Ectodermal cell (in vitro differentiated cells): ENCODE results near the gene COTL1.
"Not testable (repeated sequence)": the region's sequence is repeated elsewhere in the genome, so short reads cannot be mapped to it uniquely, and the experiment has no call there.

ENCODE experiments used
- H3K27ac ChIP-seq: 2 replicates; pipeline ENCODE4 v1.7.0; 2013; ENCODE audit warnings: mild to moderate bottlenecking, low read depth, low read length; ENCODE audit not compliant: insufficient read depth, poor library complexity, severe bottlenecking
- H3K27me3 ChIP-seq: 2 replicates; pipeline ENCODE4 v1.7.0; 2013; ENCODE audit warnings: mild to moderate bottlenecking, low read length; ENCODE audit not compliant: insufficient read depth, control insufficient read depth, poor library complexity, severe bottlenecking
- H3K36me3 ChIP-seq: one replicate; pipeline ENCODE4 v1.7.0; 2013; ENCODE audit warnings: low read length; ENCODE audit not compliant: control insufficient read depth, insufficient read depth
- H3K4me1 ChIP-seq: one replicate; pipeline ENCODE4 v1.7.0; 2013; ENCODE audit warnings: low read length; ENCODE audit not compliant: control insufficient read depth, insufficient read depth
- H3K4me3 ChIP-seq: 2 replicates; pipeline ENCODE4 v1.7.0; 2013; ENCODE audit warnings: low read depth, low read length, control low read depth; ENCODE audit not compliant: insufficient read depth
- H3K9me3 ChIP-seq: 2 replicates; pipeline ENCODE4 v1.7.0; 2013; ENCODE audit warnings: mild to moderate bottlenecking, low read length, moderate library complexity; ENCODE audit not compliant: control insufficient read depth
- WGBS, 2 experiments: methylation state at CpG; one replicate each; pipeline ENCODE4 v1.1.7; 2013; ENCODE audit warnings: missing lambda C conversion rate in 2 of 2; 5-methylcytosine and 5-hydroxymethylcytosine counted together

Gene COTL1

DNA sequence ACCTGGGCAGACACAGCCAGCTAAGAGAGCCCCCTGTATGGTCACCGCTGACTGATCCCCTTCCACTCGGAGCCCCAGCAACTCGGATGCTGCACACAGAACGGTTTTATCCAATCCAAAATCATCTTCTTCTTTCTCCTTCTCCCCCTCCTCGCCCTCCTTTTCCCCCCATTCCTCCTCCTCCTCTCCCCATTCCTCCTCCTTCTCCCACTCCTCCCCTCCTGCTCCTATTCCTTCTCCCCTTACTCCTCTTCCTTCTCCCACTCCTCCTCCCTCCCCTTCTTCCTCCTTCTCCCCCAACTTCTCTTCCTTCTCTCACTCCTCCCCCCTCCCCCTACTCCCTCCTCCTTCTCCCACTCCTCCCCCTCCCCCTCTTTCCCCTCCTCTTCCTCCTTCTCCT, 83.1 kb downstream of the COTL1 start:
- Histone ChIP-seq H3K9me3 (peaks cover 2% of the 10 kb centered on the region), H3K36me3 (no peaks in the 10 kb centered on the region), H3K4me1 (peaks cover 62% of the 10 kb centered on the region), H3K27ac (peak overlapping the region; percentile 52), H3K4me3 (no peak overlapping the region), H3K27me3 (no peaks in the 10 kb centered on the region)
- WGBS, 2 experiments = 71 to 72% methylated on average over 5 of the region's 5 CpGs

DNA sequence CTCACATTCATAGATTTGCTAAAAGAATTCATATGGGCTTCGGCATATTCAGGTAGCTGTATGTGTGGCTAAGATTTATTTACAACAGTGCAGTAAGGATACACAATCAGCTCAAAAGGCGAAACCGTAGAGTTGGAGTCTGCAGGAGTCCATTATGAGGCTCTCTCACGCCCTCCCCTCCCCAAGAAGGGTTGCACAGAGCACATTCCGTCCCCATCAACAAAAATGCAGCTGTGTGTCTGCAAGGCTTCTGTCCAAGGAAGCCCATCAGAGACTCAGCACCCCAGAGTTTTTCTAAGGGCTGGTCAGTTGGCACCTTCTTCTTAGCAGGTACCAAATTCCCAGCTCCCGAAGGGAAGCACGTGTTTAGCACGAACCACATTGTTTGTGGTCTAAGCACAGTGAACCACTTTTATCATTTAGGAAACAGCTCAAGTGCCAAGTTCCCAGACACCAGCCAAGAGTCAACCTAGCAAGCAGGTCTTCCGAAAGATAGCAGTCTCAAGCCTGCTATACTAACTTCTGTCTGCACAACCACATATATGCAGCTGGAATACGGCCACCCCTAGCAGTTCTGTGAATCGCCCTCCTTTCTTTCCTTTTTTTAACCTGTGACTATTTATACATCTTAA, 84.9 kb downstream of the COTL1 start:
- Histone ChIP-seq H3K36me3 (no peaks in the 10 kb centered on the region), H3K27ac (peak overlapping the region; percentile 84), H3K9me3 (peaks cover 3% of the 10 kb centered on the region), H3K4me3 (no peak overlapping the region), H3K4me1 (peaks cover 59% of the 10 kb centered on the region), H3K27me3 (no peaks in the 10 kb centered on the region)
- 64 to 70% methylated on average over 11 of the region's 11 CpGs for WGBS, 2 experiments

DNA sequence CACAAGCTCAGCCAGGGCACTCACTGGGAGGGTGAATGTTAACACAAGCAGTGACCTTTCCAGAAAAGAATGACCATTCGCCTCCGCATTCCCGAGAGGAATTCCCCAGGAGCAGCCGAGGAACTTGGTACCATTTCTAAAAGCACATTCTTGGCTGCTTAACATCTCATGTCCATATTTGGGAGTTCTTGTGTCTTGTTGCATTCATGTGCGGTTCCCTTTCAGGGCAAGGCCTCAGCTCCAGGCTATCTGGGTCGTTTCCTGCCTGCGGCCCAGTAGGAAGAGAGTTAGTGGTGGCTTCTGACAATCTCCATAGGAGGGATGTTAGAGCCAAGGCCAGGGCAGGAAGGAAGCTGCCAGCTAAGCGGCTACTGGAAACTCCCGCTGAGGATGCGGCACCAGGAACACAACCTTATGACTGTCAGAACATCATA, 85.6 kb downstream of the COTL1 start:
- Histone ChIP-seq H3K27ac (peak overlapping the region; percentile 84), H3K27me3 (no peaks in the 10 kb centered on the region), H3K4me3 (no peak overlapping the region), H3K9me3 (peaks cover 3% of the 10 kb centered on the region), H3K4me1 (peaks cover 52% of the 10 kb centered on the region), H3K36me3 (no peaks in the 10 kb centered on the region)
- 12 to 14% methylated on average over 10 of the region's 10 CpGs for WGBS, 2 experiments

GRCh38 chr16:84531671-84532111, 86.2 kb downstream of the COTL1 start:
- Histone ChIP-seq H3K36me3 (no peaks in the 10 kb centered on the region), H3K4me1 (peaks cover 55% of the 10 kb centered on the region), H3K4me3 (no peak overlapping the region), H3K27me3 (no peaks in the 10 kb centered on the region), H3K27ac (peak overlapping the region; percentile 84), H3K9me3 (peaks cover 3% of the 10 kb centered on the region)
- WGBS, 2 experiments = 60 to 69% methylated on average over 9 of the region's 9 CpGs

- no peaks in the 10 kb centered on the region for H3K27me3 ChIP-seq
- H3K27ac ChIP-seq = no peak overlapping the region
- H3K9me3 ChIP-seq = peaks cover 3% of the 10 kb centered on the region
- 85 to 86% methylated on average over 5 of the region's 5 CpGs for WGBS, 2 experiments
- H3K4me3 ChIP-seq = no peak overlapping the region
- no peaks in the 10 kb centered on the region for H3K36me3 ChIP-seq
- peaks cover 51% of the 10 kb centered on the region for H3K4me1 ChIP-seq
These were observed 87.3 kb downstream of the COTL1 start for GRCh38 chr16:84530590-84530989.

- no peak overlapping the region for H3K27ac ChIP-seq
- H3K9me3 ChIP-seq = peaks cover 3% of the 10 kb centered on the region
- no peaks in the 10 kb centered on the region for H3K36me3 ChIP-seq
- H3K4me1 ChIP-seq = peaks cover 44% of the 10 kb centered on the region
- 94 to 96% methylated on average over 3 of the region's 3 CpGs for WGBS, 2 experiments
- no peaks in the 10 kb centered on the region for H3K27me3 ChIP-seq
- H3K4me3 ChIP-seq = no peak overlapping the region
These were observed 88.3 kb downstream of the COTL1 start for GRCh38 chr16:84529607-84530006.

DNA sequence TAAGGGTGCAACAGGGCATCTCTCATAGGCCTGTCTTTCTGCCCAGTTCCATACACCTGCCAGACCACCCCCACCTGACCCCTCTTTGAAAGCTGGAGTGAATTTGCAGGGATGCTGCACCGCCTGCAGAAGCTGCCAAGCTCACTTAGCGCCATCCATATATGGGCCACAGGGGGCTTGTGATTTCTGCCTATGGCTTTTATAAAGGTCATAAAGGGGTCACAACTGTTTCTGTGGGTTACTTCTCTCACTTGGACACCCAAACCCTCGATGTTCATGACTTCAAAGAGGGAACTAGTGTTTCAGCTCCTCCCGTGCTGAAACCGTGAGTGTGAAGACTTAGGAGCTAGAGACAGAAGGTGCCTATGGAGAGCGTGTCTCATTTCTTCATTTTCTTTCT, 89.6 kb downstream of the COTL1 start:
- H3K27ac ChIP-seq = no peak overlapping the region
- no peaks in the 10 kb centered on the region for H3K27me3 ChIP-seq
- no peak overlapping the region for H3K4me3 ChIP-seq
- H3K4me1 ChIP-seq = peaks cover 39% of the 10 kb centered on the region
- WGBS, 2 experiments = 93% methylated on average over 6 of the region's 6 CpGs
- H3K36me3 ChIP-seq = no peaks in the 10 kb centered on the region
- peaks cover 3% of the 10 kb centered on the region for H3K9me3 ChIP-seq

GRCh38 chr16:84527532-84528269, 90.2 kb downstream of the COTL1 start:
- H3K36me3 ChIP-seq = no peaks in the 10 kb centered on the region
- no peaks in the 10 kb centered on the region for H3K27me3 ChIP-seq
- 87 to 89% methylated on average over 11 of the region's 11 CpGs for WGBS, 2 experiments
- H3K4me1 ChIP-seq = peaks cover 33% of the 10 kb centered on the region
- H3K9me3 ChIP-seq = peaks cover 3% of the 10 kb centered on the region
- no peak overlapping the region for H3K4me3 ChIP-seq
- H3K27ac ChIP-seq = peak overlapping the region; percentile 91

- Histone ChIP-seq H3K4me3 (no peak overlapping the region), H3K27me3 (no peaks in the 10 kb centered on the region), H3K4me1 (peaks cover 25% of the 10 kb centered on the region), H3K27ac (peak overlapping the region; percentile 91), H3K36me3 (no peaks in the 10 kb centered on the region), H3K9me3 (peaks cover 3% of the 10 kb centered on the region)
- WGBS, 2 experiments = 55 to 57% methylated on average over 29 of the region's 29 CpGs
These were observed 90.9 kb downstream of the COTL1 start for GRCh38 chr16:84526794-84527531.

DNA sequence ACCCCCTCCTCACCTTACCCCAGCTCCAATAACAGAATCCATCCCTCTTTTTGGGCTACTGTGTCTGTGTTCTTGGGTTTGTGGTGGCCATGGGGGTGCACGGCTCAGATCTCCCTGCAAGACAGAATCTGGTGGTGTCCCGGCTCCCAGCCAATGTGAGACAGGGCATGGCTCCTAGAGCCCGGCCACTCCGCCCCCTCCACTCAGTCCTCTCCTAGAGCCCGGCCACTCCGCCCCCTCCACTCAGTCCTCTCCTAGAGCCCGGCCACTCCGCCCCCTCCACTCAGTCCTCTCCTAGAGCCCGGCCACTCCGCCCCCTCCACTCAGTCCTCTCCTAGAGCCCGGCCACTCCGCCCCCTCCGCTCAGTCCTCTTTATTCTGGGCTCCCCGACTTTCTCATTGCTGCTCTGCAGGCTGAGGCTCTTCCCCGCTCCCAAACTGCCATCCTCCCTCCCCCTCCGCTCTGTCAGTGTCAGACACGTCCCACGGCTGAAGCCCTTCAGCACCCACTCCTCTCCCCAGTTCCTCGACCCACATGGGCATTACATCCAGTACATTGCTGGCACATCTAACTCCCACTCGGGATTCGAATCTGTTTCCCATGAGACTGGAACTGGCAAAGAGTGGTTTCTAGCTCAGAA, 92.8 kb downstream of the COTL1 start:
- 70 to 71% methylated on average over 17 of the region's 21 CpGs for WGBS, 2 experiments
- H3K27me3 ChIP-seq, H3K4me3 ChIP-seq, H3K9me3 ChIP-seq, H3K27ac ChIP-seq, H3K36me3 ChIP-seq: not testable (repeated sequence)
- H3K4me1 ChIP-seq = peaks cover 28% of the 10 kb centered on the region
